Islet of Langerhans (tissue), 1 donor: ENCODE measurements around the gene LPAR5.
A peak's percentile ranks its signal among the peaks of the same experiment; 100 is the strongest.

Source experiments
- FAIRE-seq: peaks from one replicate; lab custom pipeline; 2011; peaks lifted over from hg19 to GRCh38; lab: Jason Lieb, UNC

Gene LPAR5

GRCh38 chr12:6635856-6636531 is at the start of gene LPAR5:
LPAR5 (minus strand) TSS chr12:6635959; CDS start chr12:6621248, 14,711 bp downstream.
- FAIRE-seq = no peak

- FAIRE-seq = no peak
Measured at GRCh38 chr12:6684609-6685008, 48.9 kb upstream of the LPAR5 start.

- FAIRE-seq = no peak
Measured at GRCh38 chr12:6676962-6677361, 41.2 kb upstream of the LPAR5 start.

- FAIRE-seq = no peak
Measured at GRCh38 chr12:6672143-6672542, 36.4 kb upstream of the LPAR5 start.

- no peak for FAIRE-seq
Measured at GRCh38 chr12:6667559-6668210, 31.9 kb upstream of the LPAR5 start.

GRCh38 chr12:6666211-6666610 is 30.5 kb upstream of the LPAR5 start:
- no peak for FAIRE-seq

- FAIRE-seq = no peak
Measured at GRCh38 chr12:6664902-6665301, 29.1 kb upstream of the LPAR5 start.

- FAIRE-seq = peak; percentile 97
Measured at GRCh38 chr12:6662906-6663742, 27.4 kb upstream of the LPAR5 start, which contains the start of gene ING4. ING4 (minus strand) TSS chr12:6663119; CDS start chr12:6663101, 18 bp downstream.

GRCh38 chr12:6662602-6662905 is 26.8 kb upstream of the LPAR5 start:
- FAIRE-seq = no peak

GRCh38 chr12:6653987-6654386 is 18.2 kb upstream of the LPAR5 start:
- no peak for FAIRE-seq

GRCh38 chr12:6653342-6653741 is 17.6 kb upstream of the LPAR5 start:
- FAIRE-seq = no peak

GRCh38 chr12:6652391-6652790 is 16.6 kb upstream of the LPAR5 start:
- FAIRE-seq = no peak

- FAIRE-seq = no peak
Measured at GRCh38 chr12:6650832-6651231, 15.1 kb upstream of the LPAR5 start.

- no peak for FAIRE-seq
Measured at GRCh38 chr12:6647083-6647604, 11.4 kb upstream of the LPAR5 start, which contains the start of gene ACRBP. ACRBP (minus strand) TSS chr12:6647432; CDS start chr12:6647366, 66 bp downstream.

- no peak for FAIRE-seq
Measured at GRCh38 chr12:6646276-6647082, 10.7 kb upstream of the LPAR5 start.

GRCh38 chr12:6644903-6645302 is 9.1 kb upstream of the LPAR5 start:
- no peak for FAIRE-seq

- no peak for FAIRE-seq
Measured at GRCh38 chr12:6644257-6644596, 8.5 kb upstream of the LPAR5 start.

GRCh38 chr12:6643569-6644256 is 8.0 kb upstream of the LPAR5 start:
- no peak for FAIRE-seq

GRCh38 chr12:6641131-6641530 is 5.4 kb upstream of the LPAR5 start:
- FAIRE-seq = no peak

- no peak for FAIRE-seq
Measured at GRCh38 chr12:6640497-6640896, 4.7 kb upstream of the LPAR5 start.

GRCh38 chr12:6639151-6639801 is 3.5 kb upstream of the LPAR5 start:
- FAIRE-seq = no peak
